HG03571 (cell line): ENCODE data around the gene NCAM2.

Source experiments
- ATAC-seq: cut with Tn5 transposase; IDR thresholded peaks from one replicate; pipeline ENCODE4 v1.9.1; 2021; ENCODE audit not compliant: unreplicated experiment

Gene NCAM2

DNA sequence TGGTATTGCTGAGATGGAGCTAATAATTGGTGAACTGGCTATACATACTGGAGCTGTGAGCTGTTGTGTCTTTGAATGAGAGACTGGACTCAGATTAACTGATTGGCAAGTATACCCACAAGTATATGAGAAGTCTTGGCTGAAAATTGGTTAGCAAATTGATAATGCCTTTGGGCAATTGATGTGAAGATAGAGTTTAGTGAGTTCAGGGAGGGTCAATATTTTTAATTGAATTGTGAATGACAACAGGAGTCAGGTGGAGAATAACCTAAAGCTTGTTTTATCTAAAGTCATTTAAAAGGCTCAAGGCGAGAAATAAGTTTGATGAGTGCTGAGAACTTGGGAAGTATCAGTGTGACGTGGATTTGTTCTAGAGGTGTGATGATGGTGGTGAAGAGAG lies 27.5 kb downstream of the NCAM2 start:
- no peak for ATAC-seq

DNA sequence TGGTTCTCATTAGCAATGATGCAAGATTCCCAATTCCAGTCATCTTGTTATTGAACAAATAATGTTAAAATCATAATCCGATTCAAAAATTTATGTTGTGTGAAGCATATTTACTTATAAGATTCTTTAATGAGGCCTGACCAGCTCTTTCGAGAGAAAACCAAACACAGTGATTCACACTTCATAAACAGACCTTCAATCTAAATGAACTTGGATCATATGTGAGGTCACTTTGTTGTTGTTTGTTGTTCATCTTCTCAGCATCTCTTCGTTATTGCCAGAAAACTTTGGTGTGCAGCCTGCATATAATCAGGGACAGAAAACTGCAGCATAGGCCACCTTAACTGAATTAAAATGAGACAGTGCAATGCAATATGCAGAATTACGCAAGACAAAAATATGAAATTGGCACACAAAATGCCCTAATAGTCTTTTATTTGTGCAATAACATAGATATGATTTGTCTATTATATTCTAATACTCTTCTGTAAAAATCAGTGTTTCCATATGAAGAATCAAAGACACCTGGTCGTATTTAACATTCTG lies 30.1 kb downstream of the NCAM2 start:
- ATAC-seq = no peak

DNA sequence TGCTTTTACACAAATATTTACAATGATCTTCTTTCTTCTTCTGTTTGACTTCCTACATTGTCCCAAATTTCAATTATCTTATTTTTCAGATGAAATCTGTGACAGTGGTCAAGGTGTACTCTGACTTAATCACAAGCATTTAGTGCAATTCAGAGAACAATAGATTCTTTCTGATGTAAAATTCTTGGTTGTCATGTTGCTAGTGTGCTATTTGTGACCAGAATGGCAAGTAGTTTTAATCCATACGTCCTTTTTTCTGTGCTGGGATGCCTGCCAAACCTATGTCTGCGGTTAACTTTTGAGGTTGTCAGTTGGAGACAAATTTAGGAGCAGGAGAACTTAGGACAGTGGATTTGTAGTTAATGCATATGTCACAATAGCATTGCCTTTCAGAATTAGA lies 31.0 kb downstream of the NCAM2 start:
- ATAC-seq = no peak

DNA sequence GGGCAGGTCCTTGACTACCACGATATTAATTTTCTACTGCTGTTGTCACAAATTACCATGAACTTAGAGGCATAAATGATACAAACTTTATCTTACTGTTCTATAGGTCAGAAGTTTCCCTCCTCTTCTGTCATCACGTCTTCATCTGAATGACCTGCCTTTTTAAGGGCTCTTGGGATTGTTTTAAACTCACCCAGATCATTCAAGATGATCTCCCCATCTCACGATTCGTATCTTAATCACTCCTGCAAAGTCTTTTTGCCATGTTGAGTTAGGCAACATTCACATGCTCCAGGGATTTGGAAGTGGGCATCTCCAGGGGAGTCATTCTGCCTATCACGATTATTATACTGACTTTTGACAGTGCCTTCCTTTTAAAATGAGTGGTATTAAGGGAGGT lies 32.1 kb downstream of the NCAM2 start:
- ATAC-seq = no peak

DNA sequence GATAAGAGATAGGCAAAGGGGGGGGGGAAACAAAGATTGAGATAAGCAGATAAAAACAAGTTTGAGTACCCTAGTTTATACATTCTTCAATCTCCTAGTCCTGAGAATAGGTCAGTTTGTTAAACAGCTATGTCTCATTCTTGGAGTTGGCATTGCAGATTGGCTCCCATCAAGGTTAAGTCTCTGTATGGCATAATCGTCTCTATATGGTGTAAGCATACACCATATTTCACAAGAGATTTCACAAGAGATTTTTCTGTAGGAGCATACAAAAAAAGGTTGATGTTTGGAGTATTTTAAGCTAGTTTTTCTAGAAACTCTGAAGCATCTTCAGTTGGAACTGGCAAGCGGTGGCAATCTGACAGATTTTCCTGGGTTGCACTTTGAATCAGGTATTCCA lies 35.8 kb downstream of the NCAM2 start:
- no peak for ATAC-seq

DNA sequence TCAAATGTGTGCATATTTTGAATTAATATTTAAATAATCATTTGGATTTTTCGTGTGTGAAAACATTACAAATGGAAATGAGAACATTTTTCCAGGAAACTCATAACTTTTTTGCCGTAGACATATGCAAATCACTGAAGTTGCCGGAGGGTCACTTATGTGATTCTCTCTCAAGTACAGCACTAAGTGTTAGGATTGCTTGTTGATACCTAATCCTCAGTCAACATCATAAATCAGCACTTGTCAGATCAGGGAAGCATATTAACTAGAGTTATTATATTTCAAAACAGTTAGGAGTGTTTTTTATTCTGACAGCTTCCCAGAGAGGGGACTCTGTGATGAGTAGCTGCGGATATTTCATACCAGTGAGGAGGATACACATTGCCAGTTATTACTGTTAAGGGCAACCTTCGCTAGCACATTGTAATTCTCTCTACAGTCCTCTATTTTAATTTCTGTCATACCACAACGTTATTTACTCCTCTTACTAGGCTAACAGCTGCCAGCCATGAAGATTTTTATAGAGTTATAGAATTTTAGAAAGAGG lies 41.5 kb downstream of the NCAM2 start:
- no peak for ATAC-seq

DNA sequence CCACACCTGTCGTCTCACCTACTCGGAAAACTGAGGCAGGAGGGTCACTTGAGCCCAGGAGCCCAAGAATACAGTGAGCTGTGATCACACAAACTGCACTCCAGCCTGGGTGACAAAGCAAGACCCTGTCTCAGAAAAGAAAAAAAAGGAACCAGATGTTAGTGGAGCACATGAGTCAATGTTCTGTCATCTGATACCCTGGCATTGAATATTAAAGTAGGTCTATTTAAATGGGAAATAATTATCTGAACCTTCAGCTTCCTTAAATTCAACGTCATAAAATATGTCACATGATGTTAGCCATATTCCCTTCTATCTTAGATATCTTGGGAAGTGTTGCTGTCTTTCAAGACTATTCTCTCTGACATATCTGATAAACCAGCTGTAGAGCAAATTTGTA lies 47.3 kb downstream of the NCAM2 start:
- ATAC-seq = no peak

DNA sequence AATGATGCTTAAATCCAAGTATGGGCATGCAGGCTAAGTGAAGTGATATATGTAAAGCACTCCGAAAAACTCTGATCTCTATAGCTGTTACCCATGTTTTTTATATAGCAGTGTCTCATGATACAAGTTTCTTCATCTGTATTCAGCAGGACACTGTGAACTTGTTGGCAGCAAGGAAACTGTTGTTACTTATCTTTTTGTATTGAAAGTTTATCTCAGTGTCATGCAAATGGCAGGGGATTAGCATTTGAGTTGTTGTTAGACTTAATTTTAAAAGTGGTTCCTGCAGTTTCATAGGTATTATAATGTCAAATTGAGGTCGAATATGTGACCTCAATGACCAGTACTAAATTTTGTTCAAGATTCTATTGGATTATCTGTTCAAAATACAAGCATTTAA lies 47.9 kb downstream of the NCAM2 start:
- ATAC-seq = no peak

DNA sequence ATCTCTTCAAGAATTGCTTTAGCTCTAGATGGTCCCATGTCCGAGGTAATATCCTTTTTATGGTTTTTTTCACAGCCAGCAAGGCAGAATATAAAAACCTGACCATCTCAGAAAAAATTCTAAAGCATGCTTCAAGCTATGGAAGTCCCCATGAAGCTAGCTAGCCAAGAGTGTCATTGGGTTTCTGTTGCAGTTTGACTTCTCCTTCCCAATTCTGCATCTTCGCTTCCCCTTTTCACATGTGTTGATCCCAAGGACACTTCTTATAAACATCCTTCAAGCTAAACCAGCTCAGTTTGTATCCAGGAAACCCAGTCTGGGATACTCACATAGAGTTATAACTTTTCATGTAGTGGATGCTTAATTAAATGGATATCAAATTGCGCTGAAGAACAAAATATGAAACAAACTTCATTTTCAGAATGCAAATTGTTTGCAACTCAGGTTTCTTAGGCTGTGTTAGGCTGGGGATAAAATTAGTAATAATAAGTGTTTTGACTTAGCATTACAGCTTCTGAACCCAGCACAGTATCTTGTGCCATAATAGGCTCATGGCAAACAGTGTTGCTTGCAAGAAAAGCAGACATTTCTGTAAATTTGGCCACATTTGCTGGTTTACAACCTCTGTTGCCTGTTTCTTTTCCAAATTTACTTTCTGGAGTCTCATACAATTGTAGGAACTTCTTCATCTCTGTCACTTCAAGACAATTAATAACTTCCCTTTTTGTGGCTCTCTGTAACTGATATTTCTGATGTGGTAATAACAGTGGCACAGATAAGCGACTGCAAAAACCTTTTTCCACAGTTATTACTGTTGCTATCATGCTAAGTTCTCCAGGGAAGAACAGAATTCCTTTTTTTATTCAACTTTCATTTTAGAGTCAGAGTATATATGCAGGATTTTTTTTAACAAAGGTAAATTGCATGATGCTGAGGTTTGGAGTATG lies 53.2 kb downstream of the NCAM2 start:
- no peak for ATAC-seq

DNA sequence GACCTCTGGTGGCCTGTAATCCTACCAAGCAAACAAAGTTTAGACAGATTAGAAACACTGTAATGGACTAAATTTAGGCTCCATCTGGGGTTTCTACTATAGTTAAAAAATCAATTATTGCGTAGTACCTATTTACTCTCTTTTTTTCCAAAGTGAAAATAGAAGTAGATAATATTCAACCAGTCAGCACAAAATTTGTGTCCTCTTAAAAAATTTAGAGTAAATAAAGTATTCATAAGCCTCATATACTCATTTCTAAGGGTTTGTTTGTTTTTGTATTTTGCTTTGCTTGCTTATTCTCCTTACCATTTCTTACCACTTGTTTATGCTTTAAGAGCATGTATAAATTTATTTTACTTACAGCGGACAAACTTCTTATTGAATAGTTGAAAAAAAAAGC lies 54.5 kb downstream of the NCAM2 start:
- no peak for ATAC-seq

DNA sequence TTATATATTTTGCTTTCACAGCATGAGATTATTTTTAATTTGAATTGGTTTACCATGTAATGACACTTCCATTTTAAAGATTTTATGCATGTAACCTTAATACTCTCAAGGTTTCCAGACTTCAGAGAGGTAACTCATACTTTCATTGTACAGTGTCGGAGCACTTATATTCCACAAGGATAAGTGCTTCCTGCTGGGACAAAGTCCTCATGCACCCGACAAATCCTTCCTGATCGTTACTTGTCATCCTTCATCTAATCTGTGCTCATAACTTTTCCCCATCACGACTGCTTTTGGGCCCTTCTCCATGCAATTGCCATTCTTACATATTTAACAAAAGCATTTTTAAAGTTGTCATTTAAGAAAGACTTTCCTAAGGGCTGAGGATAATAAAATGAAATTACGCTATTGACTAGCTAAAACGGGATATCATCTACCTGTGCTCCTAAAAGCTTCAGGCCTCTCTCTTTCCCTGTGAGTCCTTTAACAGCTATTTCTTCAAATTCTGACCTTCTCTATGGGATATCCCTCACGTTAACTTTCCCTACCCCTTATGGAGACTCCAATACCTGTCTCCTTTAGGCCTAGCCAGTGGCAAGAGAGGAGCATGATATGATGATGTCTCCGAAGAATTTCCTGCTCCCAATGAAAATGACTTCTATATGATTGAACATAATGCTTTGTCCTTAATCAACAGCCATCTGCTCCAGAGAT lies 59.3 kb downstream of the NCAM2 start:
- no peak for ATAC-seq

DNA sequence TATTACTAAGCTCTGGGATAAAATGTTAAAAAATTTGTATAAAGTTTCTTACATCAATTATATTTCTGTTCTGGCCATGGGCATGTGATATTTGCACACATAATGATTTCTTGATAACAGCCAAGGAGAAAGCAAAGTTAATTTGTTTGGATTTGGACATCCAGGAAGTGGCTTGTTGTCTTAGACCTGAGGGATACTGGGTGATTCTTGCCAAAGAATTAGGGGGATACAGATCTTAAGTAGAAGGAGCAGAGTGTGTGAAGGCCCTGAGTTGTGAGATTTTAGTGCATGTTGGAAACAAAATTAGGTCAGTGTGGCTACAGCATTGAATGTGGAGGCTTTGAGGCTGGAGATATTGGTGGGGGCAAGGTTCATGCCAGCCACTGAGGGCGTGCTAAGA lies 65.6 kb downstream of the NCAM2 start:
- no peak for ATAC-seq

DNA sequence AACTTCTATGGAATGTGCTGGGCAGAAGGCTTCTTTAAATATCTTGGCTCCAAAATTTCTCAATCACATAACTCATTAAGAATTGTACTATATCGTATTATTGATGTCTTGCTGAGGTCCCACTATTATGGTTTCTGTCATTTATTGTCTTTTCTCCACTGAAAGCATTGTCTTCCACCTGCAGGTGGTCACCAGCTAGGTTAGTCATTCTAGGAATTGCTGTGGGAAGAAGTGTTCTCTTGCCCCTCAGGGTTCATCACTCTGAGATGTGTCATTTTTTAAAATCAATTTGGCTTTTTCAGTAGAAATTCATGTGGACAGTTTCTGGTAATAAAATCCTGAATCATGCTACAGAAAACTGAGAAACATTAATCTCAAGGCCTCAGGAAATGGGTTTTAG lies 66.1 kb downstream of the NCAM2 start:
- no peak for ATAC-seq

DNA sequence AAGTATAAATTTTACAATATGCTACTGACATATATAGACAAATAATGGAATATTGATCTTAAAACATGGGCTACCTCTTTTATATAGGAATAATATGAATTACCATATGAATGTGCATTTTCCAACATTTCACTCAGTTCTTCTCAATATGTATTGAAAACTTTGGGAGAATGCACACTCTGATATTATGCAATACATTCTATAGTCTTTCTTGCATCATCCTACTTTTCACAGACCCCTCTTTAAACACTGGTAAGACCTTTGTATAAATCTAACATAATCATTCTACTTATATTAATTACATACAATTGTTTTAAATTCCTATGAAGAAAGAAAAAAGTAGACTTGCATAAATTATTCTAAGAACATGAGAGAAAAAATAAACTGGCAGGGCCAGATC lies 69.2 kb downstream of the NCAM2 start:
- no peak for ATAC-seq

DNA sequence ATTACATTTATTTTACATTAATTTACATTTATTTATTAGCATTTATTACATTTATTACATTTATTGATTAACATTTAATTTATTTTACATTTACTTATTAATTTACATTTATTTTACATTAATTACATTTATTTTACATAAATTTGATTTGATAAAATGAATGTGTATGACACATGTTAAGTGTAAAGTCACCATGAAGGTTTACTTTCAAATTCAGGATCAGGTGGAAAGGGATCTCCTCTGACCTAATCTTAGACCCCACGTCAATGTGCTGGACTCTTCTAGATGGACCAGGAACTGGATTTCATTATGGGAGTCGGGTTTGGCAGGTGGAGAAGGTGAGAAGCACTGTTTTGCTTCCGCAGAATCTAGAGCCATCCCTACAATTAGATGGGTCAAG lies 76.1 kb downstream of the NCAM2 start:
- no peak for ATAC-seq

DNA sequence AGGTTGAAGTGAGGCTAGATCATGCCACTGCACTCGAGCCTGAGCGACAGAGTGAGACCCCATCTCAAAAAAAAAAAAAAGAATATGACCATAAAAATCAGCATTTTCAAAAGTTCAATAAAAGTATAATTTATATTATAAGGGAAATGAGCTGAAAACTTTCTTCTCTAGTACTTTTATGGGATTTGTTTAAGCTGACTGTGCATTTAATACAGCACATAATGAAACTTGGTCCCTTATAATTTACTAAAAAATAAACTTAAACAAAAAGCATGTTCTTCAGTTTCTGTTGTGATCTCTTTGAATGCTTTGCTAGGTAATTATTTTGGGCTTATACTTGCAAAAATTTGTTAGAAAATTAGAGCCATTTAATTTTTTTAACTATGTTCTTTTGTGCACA lies 77.8 kb downstream of the NCAM2 start:
- ATAC-seq = no peak

DNA sequence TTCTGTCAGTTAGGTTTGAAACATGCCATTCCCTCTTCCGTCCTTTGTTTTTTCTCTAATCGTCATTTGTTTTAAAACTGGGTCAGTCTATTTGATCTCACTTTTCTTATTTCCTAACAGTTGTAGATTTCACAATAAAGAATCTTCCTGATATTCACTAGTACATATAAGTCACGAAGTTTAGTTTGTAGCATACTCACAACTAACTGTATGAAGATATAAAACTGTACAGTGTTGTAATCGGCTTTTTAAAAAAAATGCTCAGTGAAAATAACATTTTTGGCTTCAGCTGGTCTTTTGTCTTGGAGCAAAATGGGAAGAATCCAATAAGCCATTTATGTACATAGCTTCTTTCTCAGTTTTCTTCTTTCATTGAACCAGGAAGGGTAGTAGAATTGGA lies 78.3 kb downstream of the NCAM2 start:
- ATAC-seq = no peak

DNA sequence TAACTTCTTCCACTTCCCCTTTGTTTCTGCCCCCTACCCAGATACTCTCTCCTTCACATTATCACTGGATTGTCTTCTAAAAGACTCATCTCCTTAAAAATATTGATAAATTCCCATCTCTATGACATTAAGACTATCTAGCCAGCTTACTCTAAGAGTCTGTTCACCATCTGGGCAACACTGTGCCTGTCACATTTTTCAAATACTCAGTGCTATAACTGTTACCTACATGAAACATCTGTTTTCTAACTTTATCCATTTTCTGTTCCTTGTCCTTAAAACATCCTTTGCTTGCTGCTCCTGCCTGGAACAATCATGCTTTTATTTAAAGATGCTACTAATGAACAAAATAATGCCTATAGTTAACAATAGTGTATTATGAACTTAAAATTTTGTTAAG lies 81.4 kb downstream of the NCAM2 start:
- ATAC-seq = no peak

DNA sequence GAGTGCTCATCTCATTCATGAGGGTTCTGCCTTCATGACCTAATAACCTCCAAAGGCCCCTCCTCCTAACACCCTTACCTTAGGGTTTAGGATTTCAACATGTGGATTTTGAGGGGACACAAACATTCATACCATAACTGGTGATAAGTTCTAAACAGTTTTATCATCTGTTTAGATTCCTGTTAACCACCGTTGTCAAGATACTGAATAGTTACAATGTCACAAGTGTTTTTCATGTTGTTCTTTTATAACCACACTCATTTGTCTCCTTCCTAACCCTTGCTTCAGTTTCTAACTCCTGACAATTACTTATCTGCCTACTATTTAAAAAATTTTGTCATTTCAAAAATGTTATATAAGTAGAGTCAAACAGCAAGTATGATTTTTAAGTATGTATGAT lies 86.0 kb downstream of the NCAM2 start:
- no peak for ATAC-seq

DNA sequence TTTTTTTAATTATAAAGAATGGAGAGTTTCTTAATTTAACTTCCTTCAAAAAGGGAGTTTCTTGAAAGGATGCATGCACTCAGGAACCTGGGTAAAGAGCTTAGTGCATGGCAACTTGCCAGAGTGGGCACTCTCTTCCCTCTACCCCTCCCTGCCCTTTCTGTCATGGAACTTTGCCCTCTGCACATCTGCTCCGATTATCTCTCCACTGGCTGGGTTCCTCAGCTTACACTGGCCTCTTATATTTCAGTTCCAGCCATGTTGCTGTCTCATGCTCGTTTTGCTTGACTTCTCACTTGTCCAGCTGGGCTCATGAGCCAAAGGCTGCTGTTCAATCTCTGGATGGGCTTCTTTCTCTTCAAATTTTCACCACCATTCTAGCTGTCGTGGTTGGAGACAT lies 87.0 kb downstream of the NCAM2 start:
- no peak for ATAC-seq

DNA sequence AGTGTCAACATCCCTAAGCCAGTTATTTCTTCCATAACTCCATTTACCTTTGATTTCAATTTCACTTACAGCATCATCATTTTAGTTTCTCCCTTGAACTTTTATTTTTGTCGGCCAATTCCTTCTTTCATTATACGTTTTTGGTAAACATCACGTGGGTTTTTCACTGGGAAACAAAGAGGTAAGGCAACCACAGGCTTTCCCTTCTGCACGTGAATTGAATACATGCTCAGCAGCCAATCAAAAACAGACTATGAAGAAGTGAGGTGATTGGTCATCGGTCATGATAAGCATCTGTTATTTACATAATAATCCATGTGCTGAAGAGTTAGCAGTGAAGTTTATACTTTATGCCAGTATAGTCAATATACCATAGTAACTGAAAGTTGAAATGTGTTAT lies 98.7 kb downstream of the NCAM2 start:
- no peak for ATAC-seq

DNA sequence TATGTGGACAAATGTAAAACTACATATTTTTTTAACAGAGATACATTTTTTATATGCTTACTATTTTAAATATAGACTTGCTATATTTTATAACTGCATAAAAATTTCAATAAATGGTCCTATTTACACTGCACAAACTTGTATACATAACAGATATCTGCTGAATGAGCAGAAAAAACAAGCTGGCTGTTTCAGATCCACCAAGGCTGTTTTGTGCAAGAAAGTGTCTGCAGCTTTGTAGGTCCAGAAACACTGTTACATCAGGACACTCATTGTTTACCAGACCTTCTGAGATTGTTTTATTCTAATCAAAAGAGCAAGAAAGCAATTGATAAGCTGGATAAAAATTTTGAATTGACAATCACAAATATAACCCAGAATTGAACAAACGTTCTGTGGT lies 99.3 kb downstream of the NCAM2 start:
- no peak for ATAC-seq
